Vagina (tissue), 2 donors: ENCODE measurements around the gene NPTX2.

ENCODE experiments used
- CTCF ChIP-seq, 3 experiments: fragments of 450-650 bp in 2 of 3; fragments of 200-600 bp in 1 of 3; sonication (generic) in 1 of 3; IDR thresholded peaks; one replicate each; pipeline ENCODE4 v1.5.1; 2017 to 2019; ENCODE audit warnings: antibody characterized with exemption in 3 of 3, mild to moderate bottlenecking in 2 of 3, moderate library complexity in 2 of 3
- POLR2AphosphoS5 ChIP-seq, 2 donors: sonication (generic); formaldehyde crosslinking; IDR thresholded peaks; one replicate each; pipeline ENCODE4 v1.9.0; 2017; ENCODE audit warnings: antibody characterized with exemption in 2 of 2, mild to moderate bottlenecking in 2 of 2, low read depth in 1 of 2; ENCODE audit not compliant: insufficient read depth in 1 of 2

- TF ChIP-seq POLR2AphosphoS5 (IDR thresholded peaks at IDR 0.05; ENCODE audit: insufficient read depth in 1 of 2, low read depth in 1 of 2) (no peak), CTCF (IDR thresholded peaks at IDR 0.05) (no peak)
Observed at GRCh38 chr7:98671733-98672331, 54.7 kb downstream of the NPTX2 start.
